Kidney epithelial cell (primary cell): ENCODE data around the gene ASAP3. TPM values are rescaled to one million over a fixed set of nuclear protein-coding genes. Genes with fewer than 3 reads are reported as not detected.

Experiments used
- DNase-seq: peaks from one replicate; pipeline ENCODE4 v3.0.0-alpha.2; 2010; ENCODE audit warnings: low read depth
- H3K27me3 ChIP-seq: 2 replicates; pipeline ENCODE4 v1.6.0; 2011; ENCODE audit warnings: low read length; ENCODE audit not compliant: control insufficient read depth, insufficient read depth
- H3K36me3 ChIP-seq: 2 replicates; pipeline ENCODE4 v1.5.1; 2011; ENCODE audit warnings: low read length; ENCODE audit not compliant: control insufficient read depth, insufficient read depth
- H3K4me3 ChIP-seq: 2 replicates; pipeline ENCODE4 v1.5.1; 2011; ENCODE audit warnings: low read depth, mild to moderate bottlenecking, control low read depth, low read length
- total RNA-seq: library from RNA; depleted of rRNA; stranded (reverse); fragments of >200 nt; gene quantifications from 2 replicates; pipeline ENCODE4 v1.2.3, GENCODE V29; 2015
- TF ChIP-seq, protein P1 (sequence below): IDR thresholded peaks from 2 replicates; pipeline ENCODE4 v1.5.1; 2011; ENCODE audit warnings: mild to moderate bottlenecking, moderate library complexity, low read length, control low read depth, inconsistent platforms; ENCODE audit not compliant: insufficient read depth, poor library complexity, severe bottlenecking

Gene ASAP3
- total RNA-seq, 1 donor from 2014 or later, result 17.7 TPM

GRCh38 chr1:23389837-23390321, 94.1 kb downstream of the ASAP3 start:
- no peaks in the 10 kb centered on the region for H3K36me3 ChIP-seq
- no peak overlapping the region for H3K4me3 ChIP-seq
- TF ChIP-seq, protein P1, sequence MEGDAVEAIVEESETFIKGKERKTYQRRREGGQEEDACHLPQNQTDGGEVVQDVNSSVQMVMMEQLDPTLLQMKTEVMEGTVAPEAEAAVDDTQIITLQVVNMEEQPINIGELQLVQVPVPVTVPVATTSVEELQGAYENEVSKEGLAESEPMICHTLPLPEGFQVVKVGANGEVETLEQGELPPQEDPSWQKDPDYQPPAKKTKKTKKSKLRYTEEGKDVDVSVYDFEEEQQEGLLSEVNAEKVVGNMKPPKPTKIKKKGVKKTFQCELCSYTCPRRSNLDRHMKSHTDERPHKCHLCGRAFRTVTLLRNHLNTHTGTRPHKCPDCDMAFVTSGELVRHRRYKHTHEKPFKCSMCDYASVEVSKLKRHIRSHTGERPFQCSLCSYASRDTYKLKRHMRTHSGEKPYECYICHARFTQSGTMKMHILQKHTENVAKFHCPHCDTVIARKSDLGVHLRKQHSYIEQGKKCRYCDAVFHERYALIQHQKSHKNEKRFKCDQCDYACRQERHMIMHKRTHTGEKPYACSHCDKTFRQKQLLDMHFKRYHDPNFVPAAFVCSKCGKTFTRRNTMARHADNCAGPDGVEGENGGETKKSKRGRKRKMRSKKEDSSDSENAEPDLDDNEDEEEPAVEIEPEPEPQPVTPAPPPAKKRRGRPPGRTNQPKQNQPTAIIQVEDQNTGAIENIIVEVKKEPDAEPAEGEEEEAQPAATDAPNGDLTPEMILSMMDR, result no peak
- no peaks in the 10 kb centered on the region for H3K27me3 ChIP-seq
- no peak for DNase-seq

DNA sequence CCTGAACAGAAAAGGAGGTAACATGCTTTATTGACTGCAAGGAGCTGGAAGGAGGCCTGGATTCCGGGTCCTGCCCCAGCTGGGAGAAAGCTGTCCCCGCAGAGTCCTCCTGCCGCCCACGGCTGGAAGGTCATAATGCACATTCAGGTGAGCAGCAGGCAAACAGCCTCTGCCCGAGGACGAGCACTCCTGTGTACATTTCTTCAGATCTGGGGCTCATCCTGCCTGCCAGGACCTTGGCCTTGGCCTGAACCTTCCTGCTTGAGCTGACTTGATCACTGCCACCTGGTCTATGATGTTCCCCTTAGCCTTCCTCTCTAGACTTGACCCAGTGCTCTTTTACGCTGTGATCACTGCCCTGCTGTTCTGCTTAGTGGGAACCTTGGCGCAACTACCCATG, 96.5 kb downstream of the ASAP3 start:
- H3K27me3 ChIP-seq, result no peaks in the 10 kb centered on the region
- no peak for DNase-seq
- no peak overlapping the region for H3K4me3 ChIP-seq
- TF ChIP-seq, protein P1, result no peak
- no peaks in the 10 kb centered on the region for H3K36me3 ChIP-seq

- DNase-seq, result no peak
- TF ChIP-seq, protein P1, result no peak
- Histone ChIP-seq H3K4me3 (no peak overlapping the region), H3K27me3 (no peaks in the 10 kb centered on the region), H3K36me3 (no peaks in the 10 kb centered on the region)
These were observed 98.8 kb downstream of the ASAP3 start for GRCh38 chr1:23385119-23385621.

DNA sequence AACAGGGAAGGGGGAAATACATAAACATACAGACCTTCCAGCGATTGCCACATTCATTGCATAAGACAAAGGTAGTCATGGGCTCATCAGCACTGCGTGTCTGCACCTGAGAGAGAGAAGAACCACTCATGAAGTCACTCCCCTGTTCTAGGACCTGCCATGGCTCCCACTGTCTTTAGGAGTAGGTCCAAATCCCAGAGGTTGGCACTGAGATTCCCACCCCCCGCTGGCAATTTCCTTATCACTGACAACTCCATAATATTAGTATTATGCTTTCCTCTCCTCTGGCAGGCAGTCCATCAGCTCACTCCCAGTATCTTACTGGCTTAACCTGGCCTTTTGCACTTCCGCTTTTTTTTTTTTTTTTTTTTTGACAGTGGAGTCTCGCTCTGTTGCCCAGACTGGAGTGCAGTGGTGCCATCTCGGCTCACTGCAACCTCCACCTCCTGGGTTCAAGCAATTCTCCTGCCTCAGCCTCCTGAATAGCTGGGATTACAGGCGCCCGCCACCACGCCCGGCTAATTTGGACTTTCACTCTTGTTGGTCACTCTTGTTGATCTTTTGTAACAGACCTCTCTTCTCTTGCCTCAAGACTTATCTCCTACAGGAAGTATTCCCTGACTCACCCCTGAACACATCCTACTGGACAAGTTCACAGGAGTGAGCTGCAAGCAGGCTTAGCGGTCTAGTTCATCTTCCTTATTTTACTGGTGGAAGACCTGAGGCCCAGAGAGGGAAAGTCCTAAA, 99.5 kb downstream of the ASAP3 start:
- no peak for DNase-seq

GRCh38 chr1:23383577-23384311, 100.2 kb downstream of the ASAP3 start:
- TF ChIP-seq, protein P1, result no peak
- no peaks in the 10 kb centered on the region for H3K36me3 ChIP-seq
- no peak for DNase-seq
- no peak overlapping the region for H3K4me3 ChIP-seq
- no peaks in the 10 kb centered on the region for H3K27me3 ChIP-seq

More for the DNA sequence above, 99.5 kb downstream of the ASAP3 start:
- Histone ChIP-seq H3K4me3 (no peak overlapping the region), H3K27me3 (no peaks in the 10 kb centered on the region), H3K36me3 (no peaks in the 10 kb centered on the region)
- TF ChIP-seq, protein P1, result no peak
